Keratinocyte (primary cell): ENCODE measurements around the gene SCFD2.

Source experiments
- CTCF ChIP-seq, 3 experiments: IDR thresholded peaks in 1 of 3; conservative IDR thresholded peaks in 1 of 3; optimal IDR thresholded peaks in 1 of 3; 2 replicates in 2 of 3; 3 replicates in 1 of 3; pipeline versions ENCODE3 to v1.5.1; 2011; ENCODE audit warnings: low read length in 3 of 3, mild to moderate bottlenecking in 3 of 3, moderate library complexity in 2 of 3, control low read depth in 1 of 3, inconsistent platforms in 1 of 3; ENCODE audit not compliant: insufficient read depth in 2 of 3; ENCODE audit errors: extremely low read depth in 1 of 3
- EZH2 ChIP-seq: IDR thresholded peaks from one replicate; pipeline ENCODE4 v1.6.1; 2012; ENCODE audit warnings: inconsistent platforms, mild to moderate bottlenecking, low read length, moderate library complexity

- no peak for TF ChIP-seq CTCF (optimal IDR thresholded peaks at IDR 0.05 in 1 of 3, IDR thresholded peaks at IDR 0.05 in 1 of 3, conservative IDR thresholded peaks at IDR 0.05 in 1 of 3; ENCODE audit: extremely low read depth in 1 of 3, insufficient read depth in 2 of 3, low read length in 3 of 3)
- TF ChIP-seq EZH2: no peak
Observed at GRCh38 chr4:53147711-53148110, 218.2 kb downstream of the SCFD2 start.
